OCI-LY3 (cell line): ENCODE measurements around the gene ADAP1.

Source experiments
- H2AFZ ChIP-seq: fragments of 200-600, 300-600 bp; shearing (Covaris generic); 2 replicates; pipeline ENCODE4 v1.6.0; 2014; ENCODE audit warnings: antibody characterized with exemption, low read depth, low read length
- H3K27ac ChIP-seq: fragments of 200-600, 300-600 bp; sonication (generic); 2 replicates; pipeline ENCODE4 v1.5.1; 2014; ENCODE audit warnings: mild to moderate bottlenecking, low read length, moderate library complexity, mixed read lengths
- H3K27me3 ChIP-seq: fragments of 200-600, 300-600 bp; sonication (generic); 2 replicates; pipeline ENCODE4 v1.6.1; 2014; ENCODE audit warnings: low read depth, low read length, mixed read lengths
- H3K36me3 ChIP-seq: fragments of 200-600, 300-600 bp; sonication (generic); replicated peaks from 2 replicates; pipeline ENCODE3; 2014; ENCODE audit warnings: low read depth, low read length, mixed read lengths
- H3K4me1 ChIP-seq: fragments of 300-600, 200-600 bp; sonication (generic); 2 replicates; pipeline ENCODE4 v1.6.1; 2014; ENCODE audit warnings: low read length, mixed read lengths
- H3K4me2 ChIP-seq: fragments of 200-600, 300-600 bp; sonication (generic); 2 replicates; pipeline ENCODE4 v1.6.1; 2014; ENCODE audit warnings: low read length, mixed read lengths
- H3K4me3 ChIP-seq: fragments of 300-600, 200-600 bp; sonication (generic); 2 replicates; pipeline ENCODE4 v1.5.1; 2014; ENCODE audit warnings: antibody characterized with exemption, mild to moderate bottlenecking, low read length, moderate library complexity
- H3K79me2 ChIP-seq: fragments of 300-600, 200-600 bp; shearing (Covaris generic); 2 replicates; pipeline ENCODE4 v1.6.1; 2014; ENCODE audit warnings: mild to moderate bottlenecking, low read length, mixed read lengths
- H3K9ac ChIP-seq: fragments of 300-600, 200-600 bp; shearing (Covaris generic); 2 replicates; pipeline ENCODE4 v1.6.0; 2014; ENCODE audit warnings: mild to moderate bottlenecking, low read length, moderate library complexity
- H3K9me3 ChIP-seq: fragments of 200-600, 300-600 bp; shearing (Covaris generic); 2 replicates; pipeline ENCODE4 v1.6.1; 2014; ENCODE audit warnings: low read length, mixed read lengths; ENCODE audit not compliant: insufficient read depth
- H4K20me1 ChIP-seq: fragments of 200-600, 300-600 bp; sonication (generic); 2 replicates; pipeline ENCODE4 v1.6.1; 2016; ENCODE audit warnings: low read length, mixed read lengths; ENCODE audit not compliant: insufficient read depth
- CTCF ChIP-seq: fragments of 200-600, 300-600 bp; sonication (generic); IDR thresholded peaks from 2 replicates; pipeline ENCODE4 v1.5.1; 2014; ENCODE audit warnings: antibody characterized with exemption, low read length, low read depth
- EZH2phosphoT487 ChIP-seq: fragments of 200-600 bp; shearing (Covaris generic); IDR thresholded peaks from 2 replicates; pipeline ENCODE4 v1.6.1; 2018; ENCODE audit warnings: antibody characterized with exemption, mixed run types, low read depth

ADAP1 gene

GRCh38 chr7:969403-969802 is 14.9 kb upstream of the ADAP1 start:
- peaks cover 34% of the 10 kb centered on the region for H3K36me3 ChIP-seq
- peaks cover 32% of the 10 kb centered on the region for H3K79me2 ChIP-seq
- H3K27ac ChIP-seq, result no peak overlapping the region
- no peaks in the 10 kb centered on the region for H3K9me3 ChIP-seq
- no peaks in the 10 kb centered on the region for H3K27me3 ChIP-seq
- H3K9ac ChIP-seq, result no peak overlapping the region
- peaks cover 3% of the 10 kb centered on the region for H4K20me1 ChIP-seq
- no peak overlapping the region for H3K4me2 ChIP-seq
- no peak overlapping the region for H2AFZ ChIP-seq
- peaks cover 14% of the 10 kb centered on the region for H3K4me1 ChIP-seq
- TF ChIP-seq EZH2phosphoT487 (no peak), CTCF (no peak)
- no peak overlapping the region for H3K4me3 ChIP-seq

- peaks cover 22% of the 10 kb centered on the region for H3K79me2 ChIP-seq
- peaks cover 34% of the 10 kb centered on the region for H3K36me3 ChIP-seq
- no peaks in the 10 kb centered on the region for H4K20me1 ChIP-seq
- H2AFZ ChIP-seq, result no peak overlapping the region
- peaks cover 11% of the 10 kb centered on the region for H3K4me1 ChIP-seq
- H3K9me3 ChIP-seq, result no peaks in the 10 kb centered on the region
- TF ChIP-seq EZH2phosphoT487 (no peak), CTCF (no peak)
- H3K4me2 ChIP-seq, result no peak overlapping the region
- no peaks in the 10 kb centered on the region for H3K27me3 ChIP-seq
- H3K27ac ChIP-seq, result no peak overlapping the region
- H3K9ac ChIP-seq, result no peak overlapping the region
- H3K4me3 ChIP-seq, result no peak overlapping the region
Observed at GRCh38 chr7:968205-969105, 14.0 kb upstream of the ADAP1 start.

- Histone ChIP-seq H3K36me3 (peaks cover 29% of the 10 kb centered on the region), H3K4me2 (no peak overlapping the region), H3K9me3 (no peaks in the 10 kb centered on the region), H3K4me1 (peaks cover 8% of the 10 kb centered on the region), H3K79me2 (peaks cover 13% of the 10 kb centered on the region; the same call in 1 of the 2 replicates), H3K27me3 (no peaks in the 10 kb centered on the region), H4K20me1 (no peaks in the 10 kb centered on the region), H3K27ac (no peak overlapping the region), H3K9ac (no peak overlapping the region), H2AFZ (no peak overlapping the region), H3K4me3 (no peak overlapping the region)
- TF ChIP-seq EZH2phosphoT487, result no peak
Observed at GRCh38 chr7:967361-968082, 13.0 kb upstream of the ADAP1 start.

- Histone ChIP-seq H3K4me1 (no peaks in the 10 kb centered on the region), H3K9ac (no peak overlapping the region), H2AFZ (no peak overlapping the region), H3K4me3 (no peak overlapping the region), H3K36me3 (peaks cover 22% of the 10 kb centered on the region), H3K27ac (no peak overlapping the region), H3K79me2 (peaks cover 6% of the 10 kb centered on the region; the same call in 1 of the 2 replicates), H3K4me2 (no peak overlapping the region), H3K9me3 (no peaks in the 10 kb centered on the region), H3K27me3 (no peaks in the 10 kb centered on the region), H4K20me1 (no peaks in the 10 kb centered on the region)
- TF ChIP-seq CTCF (no peak), EZH2phosphoT487 (no peak)
Observed at GRCh38 chr7:966291-967069, 12.0 kb upstream of the ADAP1 start.
